GM18873 (cell line): Measurements from ENCODE around the gene WFDC1.

ENCODE experiments used
- ATAC-seq: cut with Tn5 transposase; IDR thresholded peaks from one replicate; pipeline ENCODE4 v1.9.1; 2021; ENCODE audit warnings: mild to moderate bottlenecking, moderate library complexity, moderate number of reproducible peaks; ENCODE audit not compliant: unreplicated experiment, low FRiP score

WFDC1 gene

DNA sequence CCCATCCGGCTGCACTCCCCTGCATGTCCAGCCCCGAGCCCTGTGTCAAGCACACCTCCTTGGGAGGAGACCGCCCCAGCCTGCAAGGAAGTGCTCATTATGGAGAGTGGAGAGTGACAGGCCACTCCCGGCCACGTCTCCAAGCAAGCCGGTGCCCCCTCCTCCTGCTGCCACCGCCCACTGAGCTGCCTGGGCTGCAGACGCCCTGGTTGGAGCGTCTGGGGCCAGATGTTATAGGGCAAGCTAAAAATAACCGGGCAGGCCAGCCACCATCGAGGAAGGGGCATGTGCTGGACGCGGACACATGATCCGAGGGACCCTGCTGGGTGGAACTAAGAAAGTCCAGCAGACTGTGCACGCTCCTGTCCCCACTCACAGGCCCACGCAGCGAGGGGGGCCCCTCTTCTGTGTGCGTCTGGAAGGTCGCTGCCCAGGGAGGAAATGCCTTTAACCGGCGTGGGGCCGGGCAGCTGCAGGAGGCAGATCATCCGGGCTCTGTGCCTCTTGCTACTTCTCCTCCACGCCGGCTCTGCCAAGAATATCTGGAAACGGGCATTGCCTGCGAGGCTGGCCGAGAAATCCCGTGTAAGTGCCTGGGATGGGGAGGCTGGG lies at the start of gene WFDC1:
TSS of gene WFDC1 (plus strand) at position 348 of the 612 bp plus-strand sequence. CDS start at position 442, 94 bp downstream.
- ATAC-seq, result no peak

GRCh38 chr16:84245956-84246678 lies 48.6 kb upstream of the WFDC1 start:
- ATAC-seq, result no peak

DNA sequence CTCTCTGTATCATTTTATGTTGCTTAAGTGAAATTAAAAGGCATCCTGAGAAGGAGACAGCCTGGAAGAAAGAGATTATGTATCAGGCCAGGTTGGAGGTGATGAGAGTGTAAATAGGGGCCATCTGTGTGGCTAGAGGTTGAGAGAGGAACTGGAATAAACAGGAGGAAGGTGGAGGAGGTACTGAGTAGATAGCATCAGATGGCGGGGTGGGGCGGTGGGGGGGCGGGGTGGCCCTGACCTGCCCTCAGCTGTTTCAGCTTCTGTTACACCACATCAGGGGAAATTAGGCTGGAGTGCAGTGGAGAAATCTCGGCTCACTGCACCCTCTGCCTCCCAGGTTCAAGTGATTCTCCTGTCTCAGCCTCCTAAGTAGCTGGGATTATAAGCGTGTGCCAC lies 48.0 kb upstream of the WFDC1 start:
- ATAC-seq, result no peak

GRCh38 chr16:84247331-84247730 lies 47.3 kb upstream of the WFDC1 start:
- ATAC-seq, result no peak

GRCh38 chr16:84247844-84248243 lies 46.8 kb upstream of the WFDC1 start:
- no peak for ATAC-seq

DNA sequence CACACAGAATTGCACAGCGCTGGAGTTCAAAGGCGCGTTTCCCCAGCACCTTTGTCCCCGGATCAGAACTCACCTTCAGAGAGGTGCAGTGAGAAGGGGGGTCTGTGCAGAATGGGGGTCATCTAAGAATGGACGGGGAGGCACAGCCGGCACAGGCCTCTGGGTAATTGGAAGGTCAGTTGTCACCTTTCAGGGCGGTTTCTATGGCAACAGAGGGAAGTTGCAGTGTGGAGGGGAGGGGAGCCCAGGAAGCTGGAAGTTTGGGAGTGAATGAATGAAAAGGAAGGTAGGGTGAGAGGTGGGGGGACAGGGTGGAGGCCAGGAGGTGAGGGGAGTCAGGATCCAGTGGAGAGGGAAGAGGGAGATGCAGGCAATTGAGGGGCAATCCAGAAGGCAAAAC lies 42.5 kb upstream of the WFDC1 start:
- no peak for ATAC-seq

GRCh38 chr16:84253173-84253572 lies 41.5 kb upstream of the WFDC1 start:
- ATAC-seq, result no peak

- no peak for ATAC-seq
Observed at GRCh38 chr16:84254062-84254461, 40.6 kb upstream of the WFDC1 start.

- ATAC-seq, result no peak
Observed at GRCh38 chr16:84255050-84255810, 39.4 kb upstream of the WFDC1 start.

GRCh38 chr16:84258266-84258665 lies 36.4 kb upstream of the WFDC1 start:
- no peak for ATAC-seq

- no peak for ATAC-seq
Observed at GRCh38 chr16:84259691-84260090, 35.0 kb upstream of the WFDC1 start.

GRCh38 chr16:84260766-84261554 lies 33.7 kb upstream of the WFDC1 start:
- ATAC-seq, result no peak

DNA sequence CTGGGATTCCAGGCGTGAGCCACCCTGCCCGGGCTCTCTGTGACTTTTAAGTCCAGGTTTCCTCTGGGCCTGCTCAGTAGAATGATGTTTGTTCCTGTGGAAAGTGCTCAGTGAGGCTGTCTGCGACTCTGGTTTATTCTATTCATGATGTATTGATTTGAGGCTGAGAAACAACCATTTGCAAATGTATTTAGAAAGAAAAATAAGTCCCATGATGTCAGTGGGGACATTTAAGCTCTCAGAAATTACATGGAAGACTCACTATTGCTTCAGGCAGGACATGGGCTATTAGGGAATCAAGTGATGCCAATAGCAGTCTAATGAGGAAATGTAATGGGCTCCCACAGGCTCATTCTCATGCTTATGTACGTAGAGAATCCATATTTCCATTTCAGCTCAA lies 32.6 kb upstream of the WFDC1 start:
- ATAC-seq, result no peak

DNA sequence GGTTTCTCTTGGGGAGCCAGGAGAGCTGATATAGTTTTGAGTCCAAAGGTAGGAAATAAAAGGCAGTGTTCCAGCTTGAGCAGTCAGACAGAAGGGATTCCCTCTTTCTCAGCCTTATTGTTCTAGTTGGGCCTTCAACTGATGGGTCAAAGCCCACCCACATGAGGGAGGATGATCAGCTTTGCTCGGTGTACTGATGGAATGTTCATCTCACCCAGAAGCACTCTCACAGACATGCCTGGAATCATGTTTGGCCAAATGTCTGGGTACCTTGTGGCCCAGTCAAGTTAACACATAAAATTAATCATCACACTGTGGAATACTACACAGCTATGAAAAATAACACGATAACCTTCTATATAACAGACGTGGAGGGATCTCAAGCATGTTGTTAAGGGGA lies 31.7 kb upstream of the WFDC1 start:
- no peak for ATAC-seq

- no peak for ATAC-seq
Observed at GRCh38 chr16:84266451-84266850, 28.2 kb upstream of the WFDC1 start.

DNA sequence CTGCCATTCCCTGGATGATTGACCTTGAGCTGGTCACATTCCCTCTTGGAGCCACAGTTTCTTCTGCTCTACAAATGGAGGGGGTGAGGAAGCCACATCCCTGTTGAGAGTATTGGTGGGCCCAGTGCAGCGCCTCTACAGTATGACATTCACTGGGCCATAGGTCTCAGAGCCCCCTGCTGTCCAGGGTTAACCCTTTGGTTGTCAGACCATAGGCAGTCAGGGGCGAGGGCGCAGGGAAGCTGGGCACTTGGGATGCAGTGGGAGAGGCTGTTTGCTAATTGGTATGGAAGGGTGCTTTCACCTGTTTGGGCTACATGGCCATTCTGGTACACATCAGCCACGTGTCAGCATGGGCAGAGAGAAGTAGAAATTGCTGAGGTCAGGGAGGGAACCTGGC lies 27.3 kb upstream of the WFDC1 start:
- ATAC-seq, result no peak

DNA sequence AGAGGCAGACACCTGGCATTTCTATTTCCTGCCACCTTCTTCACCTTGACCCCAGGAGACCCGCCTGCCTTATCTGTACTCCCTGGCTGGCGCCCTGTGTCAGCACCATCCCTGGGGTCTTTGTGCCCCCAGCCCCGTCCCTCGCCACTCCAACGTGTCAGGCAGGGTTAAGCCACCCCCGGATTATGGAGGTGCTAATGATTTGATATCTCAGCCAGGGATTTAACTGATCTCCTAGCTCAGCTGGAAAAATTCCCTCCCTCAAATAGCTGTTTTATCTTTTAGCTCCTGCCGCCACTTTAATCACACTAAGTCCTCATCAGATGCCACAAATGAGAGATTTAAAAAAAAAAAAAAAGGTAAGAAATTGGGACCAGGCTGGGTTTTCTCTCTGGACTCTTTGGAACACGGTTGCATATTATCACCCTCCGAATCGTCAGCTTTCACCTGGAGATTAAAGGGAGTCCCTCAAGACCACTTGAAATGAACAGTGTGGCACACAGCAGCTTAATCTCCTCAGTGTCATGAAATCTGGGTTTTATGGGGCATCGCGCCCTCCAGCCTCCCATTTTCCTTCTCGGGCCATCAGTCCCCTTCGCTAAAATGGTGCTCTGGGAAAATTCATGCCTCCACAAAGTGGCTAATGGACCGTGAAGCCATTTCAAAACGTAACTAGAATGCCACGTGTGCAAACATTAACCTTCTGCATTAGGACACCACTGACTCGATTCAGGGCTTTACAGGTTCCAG lies 26.2 kb upstream of the WFDC1 start:
- ATAC-seq, result no peak

DNA sequence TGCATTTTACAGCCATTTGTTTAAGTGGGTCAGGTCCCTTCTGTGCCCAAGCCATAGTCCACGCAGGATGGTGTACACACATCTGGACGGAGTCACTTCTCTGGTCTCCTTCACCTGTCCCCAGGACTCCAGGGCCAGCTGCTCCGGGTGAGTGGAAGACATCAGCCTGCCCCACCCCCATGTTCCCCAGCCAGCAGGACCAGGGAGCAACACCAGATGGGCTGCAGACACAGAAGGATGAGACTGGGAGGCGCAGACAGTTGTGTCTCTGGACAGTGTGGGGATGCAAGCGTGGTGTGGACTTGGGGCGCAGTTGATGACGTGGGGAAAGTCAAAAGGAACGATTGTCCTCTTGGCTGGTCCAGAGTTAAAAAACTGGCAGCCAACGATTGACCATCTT lies 24.6 kb upstream of the WFDC1 start:
- no peak for ATAC-seq

- no peak for ATAC-seq
Observed at GRCh38 chr16:84270531-84270930, 24.1 kb upstream of the WFDC1 start.

GRCh38 chr16:84271037-84271436 lies 23.6 kb upstream of the WFDC1 start:
- no peak for ATAC-seq
